ENCODE data around the gene SPRY2.

SPRY2 gene

DNA sequence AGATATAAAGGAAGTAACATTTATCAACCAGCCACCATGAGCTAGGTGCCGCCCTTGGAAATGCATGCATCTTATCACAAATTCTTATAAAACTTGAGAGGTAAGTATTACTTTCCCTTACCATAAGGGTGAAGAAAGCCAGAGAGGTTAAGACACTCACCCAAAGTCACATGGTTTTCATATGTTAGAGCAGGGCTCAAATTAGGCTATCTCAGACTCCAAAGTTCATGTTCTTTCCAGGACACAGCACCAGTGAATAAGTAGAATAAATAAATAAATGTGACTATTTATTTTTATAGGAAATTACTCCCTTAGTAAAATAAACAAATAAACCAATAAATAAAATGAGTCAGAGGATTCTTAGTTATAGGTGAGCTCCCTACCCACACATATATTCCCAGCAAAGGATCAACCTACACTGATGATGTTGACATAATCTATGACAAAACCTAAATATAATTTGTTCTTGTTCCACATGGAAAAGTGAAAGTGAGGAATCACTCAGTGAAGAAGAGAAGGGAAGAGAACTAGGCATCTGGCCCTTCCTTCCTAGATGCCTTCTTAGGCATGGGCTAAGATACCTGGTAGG lies 27.2 kb downstream of the SPRY2 start:
- no peak for DNase-seq (ENCODE audit: low spot score)

DNA sequence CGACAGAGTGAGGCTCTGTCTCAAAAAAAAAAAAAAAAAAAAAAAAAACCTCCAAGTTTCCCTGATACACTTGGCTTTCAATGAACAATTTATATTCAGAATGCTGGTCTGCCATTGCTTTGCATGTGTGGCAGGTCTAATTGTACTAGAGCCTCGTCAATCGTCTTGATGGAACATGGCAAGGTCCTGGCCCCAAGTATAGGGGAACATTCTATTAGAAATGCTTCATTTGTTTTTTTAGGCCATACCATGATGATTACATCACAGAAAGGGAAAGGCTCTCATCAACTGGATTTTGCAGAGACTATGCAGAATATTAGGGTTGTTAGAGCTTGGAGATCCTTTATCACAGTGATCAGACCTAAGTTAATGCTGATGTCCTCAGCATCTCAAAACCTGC lies 28.0 kb downstream of the SPRY2 start:
- DNase-seq (ENCODE audit: low spot score) = no peak

DNA sequence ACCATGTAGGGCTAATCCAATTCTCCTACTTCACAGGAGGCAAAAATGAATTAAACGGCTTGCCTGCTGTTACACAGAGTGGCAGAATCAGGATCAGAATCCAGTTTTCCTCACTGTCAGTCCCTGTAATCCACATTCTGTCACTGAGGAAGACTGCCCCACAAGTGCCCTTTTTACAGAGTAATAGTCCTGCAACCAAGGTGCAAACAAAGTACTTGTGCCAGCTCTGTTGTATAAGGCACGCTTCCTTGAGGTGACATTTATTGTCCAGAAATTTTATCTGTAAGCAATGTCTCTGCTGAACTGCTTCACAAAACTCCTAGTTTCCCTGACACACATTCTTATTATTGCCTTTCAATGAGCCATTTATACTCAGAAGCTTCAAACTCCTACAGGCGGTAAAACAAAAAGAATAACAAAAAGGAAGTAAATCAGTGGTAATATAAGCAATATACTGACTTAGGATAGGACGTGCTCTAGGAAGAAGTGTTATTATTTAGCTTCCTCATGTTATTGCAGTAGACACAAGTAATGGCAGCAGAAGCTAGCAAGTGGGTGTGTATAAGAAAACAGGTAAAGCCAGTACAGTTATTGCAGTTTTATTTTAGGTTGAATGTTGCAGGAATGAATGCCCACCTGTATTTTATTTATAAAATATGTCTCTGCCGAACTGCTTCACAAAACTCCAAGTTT lies 28.8 kb downstream of the SPRY2 start:
- no peak for DNase-seq (ENCODE audit: low spot score)

DNA sequence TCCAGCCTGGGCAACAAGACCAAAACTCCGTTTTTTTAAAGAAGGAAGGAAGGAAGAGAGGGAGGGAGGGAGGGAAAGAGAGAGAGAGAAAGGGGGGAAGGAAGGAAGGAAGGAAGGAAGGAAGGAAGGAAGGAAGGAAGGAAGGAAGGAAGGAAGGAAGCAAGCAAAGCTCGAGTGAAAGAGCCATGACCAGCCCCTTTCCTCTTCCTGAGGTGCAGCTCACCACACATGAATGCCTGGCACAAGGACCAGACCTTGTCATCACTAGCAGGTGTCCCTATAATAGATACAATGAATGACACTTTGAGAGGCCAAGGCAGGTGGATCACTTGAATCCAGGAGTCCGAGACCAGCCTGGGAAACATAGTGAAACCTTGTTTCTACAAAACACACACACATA lies 31.0 kb downstream of the SPRY2 start:
- DNase-seq (ENCODE audit: low spot score) = no peak

DNA sequence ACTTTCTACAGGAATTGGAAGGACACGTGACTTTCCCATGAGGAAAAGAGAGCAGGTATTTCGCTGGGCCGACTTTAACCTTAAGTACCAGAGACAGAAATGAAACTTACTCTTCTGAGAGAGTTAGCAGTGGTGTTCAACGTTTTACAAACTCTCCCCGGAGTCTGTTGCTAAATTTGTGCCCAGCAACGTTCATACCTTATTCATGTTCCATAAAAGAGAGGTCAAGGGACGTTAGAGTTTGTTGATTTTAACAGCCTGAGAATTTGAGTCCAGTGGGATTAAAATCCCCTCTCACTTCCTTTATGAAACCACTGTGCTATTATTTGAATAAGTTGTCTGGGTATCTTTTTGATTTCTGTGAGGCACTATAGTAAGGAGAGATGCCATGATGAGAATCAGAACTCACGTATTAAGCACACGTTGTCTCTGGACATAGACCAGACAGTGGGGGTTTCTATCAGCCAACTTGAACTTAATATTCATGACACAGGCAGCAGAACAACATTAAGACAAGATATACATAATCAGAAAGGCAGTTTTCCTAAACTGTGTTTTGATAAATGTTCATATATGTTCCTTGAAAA lies 33.4 kb downstream of the SPRY2 start:
- DNase-seq (ENCODE audit: low spot score) = no peak

DNA sequence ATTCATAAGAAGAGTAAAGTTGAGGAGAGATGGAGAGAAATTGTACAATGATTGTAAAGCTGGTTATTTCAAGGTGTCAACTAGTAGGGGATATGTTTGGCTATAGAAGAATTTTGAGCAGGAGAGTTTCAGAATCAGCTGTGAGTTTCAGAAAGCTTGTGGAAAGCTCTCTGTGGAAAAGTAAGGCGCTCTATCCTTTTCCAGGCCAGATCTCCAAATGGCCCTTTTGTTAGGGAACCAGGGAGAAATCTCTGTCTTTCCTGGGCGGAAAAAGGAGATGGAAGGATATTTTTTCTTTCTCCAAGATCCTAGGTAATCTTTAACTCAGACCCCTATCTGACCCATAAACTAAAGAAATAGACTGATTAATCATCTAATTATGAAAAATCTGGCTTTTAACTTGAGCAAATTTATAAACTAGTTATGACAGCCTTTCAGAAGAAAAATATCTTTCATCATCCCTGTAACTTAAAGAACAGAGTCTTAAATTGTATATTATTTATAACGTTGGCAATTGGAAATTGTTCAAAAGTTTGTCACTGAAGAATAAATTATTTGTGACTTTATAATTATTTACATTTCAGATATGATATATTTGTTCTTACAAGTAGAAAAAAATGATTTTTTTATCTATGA lies 34.5 kb downstream of the SPRY2 start:
- DNase-seq (ENCODE audit: low spot score) = no peak

DNA sequence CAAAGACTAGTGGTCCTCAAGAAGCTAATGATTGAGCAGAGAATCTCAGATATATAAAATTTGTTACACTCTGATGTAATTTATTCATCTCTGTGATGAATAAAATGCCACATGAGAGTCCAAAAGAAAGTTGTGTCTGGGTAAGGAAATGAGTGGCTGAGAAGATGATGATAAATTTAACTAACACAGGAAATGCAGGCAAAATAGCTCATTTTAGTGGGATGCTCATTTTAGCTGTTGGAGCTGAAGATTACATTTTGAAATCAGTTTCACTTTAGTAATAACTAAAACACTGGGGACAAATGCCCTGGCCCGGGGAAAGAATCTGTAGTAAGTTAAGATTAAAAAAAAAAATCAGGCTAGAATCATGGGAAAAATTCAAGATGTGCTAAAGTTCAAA lies 35.2 kb downstream of the SPRY2 start:
- no peak for DNase-seq (ENCODE audit: low spot score)

DNA sequence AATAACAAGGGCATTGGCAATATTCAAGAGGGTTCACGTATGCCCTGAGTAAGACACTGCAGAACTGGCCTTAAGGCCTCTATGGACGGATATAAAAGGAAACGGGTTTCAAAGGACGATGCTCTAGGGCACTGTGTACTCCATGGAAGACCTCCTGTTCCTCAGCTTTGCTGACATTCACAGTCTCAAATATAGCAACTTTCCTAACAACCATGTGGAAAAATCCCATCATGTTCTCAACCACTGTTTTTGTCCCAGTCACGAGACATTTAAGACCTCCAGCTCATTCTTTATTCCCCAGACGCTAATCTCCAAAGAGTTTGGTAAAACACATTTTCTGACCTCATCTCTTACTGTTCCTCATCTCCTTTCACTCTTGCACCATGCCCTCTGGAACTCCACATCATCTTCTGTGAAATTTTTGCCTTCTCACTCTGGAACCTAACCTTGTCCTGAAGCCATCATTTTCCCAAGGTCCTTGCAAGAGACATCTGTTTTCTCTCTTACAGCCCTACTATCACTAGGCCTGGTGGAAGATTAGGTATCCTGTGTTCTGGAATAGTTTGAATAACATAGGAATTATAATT lies 37.6 kb downstream of the SPRY2 start:
- DNase-seq (ENCODE audit: low spot score) = no peak

DNA sequence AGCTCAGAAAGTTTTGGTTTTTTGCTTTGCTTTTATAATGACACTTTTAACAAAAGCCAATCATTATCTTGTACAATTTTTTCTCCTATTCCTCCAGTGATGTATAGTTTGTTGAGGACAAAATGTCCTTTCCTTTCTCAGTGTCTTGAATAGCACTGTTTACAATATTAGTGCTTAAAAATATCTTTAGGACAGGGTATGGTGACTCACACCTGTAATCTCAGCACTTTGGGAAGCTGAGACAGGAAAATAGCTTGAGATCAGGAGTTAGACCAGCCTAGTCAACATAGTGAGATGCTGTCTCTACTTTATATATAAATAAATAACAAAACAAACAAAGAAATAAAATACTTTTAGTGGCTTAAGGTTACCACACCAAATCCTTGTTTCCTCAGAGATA lies 41.9 kb downstream of the SPRY2 start:
- no peak for DNase-seq (ENCODE audit: low spot score)

DNA sequence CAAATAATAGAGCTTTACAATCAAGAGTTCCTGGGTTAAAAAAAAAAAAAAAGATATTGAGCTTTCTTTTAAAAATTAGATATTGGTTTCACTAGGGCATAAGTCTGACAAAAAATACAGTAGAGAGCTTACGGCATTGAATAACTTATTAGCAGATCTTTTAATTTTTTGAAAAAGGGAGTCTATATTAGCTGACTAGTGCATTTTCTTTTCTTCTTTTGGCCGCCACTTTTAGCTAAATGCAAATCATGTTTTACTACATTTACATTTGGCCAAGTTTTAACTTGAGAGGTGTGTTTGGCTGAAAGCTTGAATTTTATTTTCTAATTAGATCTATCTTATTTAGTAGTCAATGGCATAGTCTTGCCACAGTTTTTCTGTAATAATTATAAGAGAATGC lies 43.4 kb downstream of the SPRY2 start:
- no peak for DNase-seq (ENCODE audit: low spot score)

DNA sequence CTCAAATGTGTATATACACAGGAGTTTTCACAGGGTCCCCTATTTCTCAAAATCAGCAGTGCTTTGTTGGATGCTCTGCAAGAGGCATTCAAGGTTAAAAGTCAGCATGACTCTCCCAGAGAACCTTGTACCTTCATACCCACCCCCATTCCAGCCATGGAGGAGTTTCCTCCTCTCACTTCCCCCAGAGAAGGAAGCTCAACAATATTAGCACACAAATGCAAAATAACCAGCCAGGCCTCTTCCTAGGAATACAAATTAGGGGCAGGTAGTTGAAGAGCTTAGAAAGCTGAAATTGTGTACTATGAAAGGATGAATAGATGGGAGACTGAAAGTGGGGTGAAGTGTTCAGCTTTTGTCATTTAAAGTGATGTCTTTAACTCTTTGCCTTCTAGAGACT lies 43.8 kb downstream of the SPRY2 start:
- no peak for DNase-seq (ENCODE audit: low spot score)

DNA sequence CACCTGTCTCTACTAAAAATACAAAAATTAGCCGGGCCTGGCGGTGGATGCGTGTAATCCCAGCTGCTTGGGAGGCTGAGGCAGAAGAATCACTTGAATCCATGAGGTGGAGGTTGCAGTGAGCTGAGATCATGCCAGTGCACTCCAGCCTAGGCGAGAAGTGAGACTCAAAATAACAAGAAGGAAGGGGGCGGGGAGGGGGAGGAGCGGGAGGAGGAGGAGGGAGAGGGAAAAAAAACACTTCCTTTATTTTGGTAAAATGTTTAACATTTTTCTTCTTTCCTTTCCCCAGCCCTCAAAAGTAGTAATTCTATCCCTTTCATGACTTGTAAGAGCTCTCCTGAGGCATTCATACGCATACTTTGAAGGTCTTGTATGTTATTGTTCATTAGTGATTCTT lies 44.3 kb downstream of the SPRY2 start:
- no peak for DNase-seq (ENCODE audit: low spot score)

DNA sequence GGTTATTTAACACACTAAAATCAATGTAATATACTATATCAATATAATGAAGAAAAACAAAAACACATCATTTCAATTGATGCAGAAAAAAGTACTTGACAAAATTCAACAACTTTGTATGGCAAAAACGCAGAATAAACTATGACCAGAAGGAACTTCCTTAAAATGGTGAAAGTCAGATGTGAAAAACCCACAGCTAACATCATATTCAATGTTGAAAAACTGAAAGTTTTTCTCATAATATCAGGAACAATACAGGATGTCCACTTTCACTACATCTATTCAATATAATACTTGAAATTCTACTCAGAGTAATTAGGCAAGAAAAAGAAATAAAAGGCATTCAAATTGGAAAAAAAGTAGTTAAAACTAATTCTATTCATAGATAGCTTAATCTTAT lies 50.3 kb downstream of the SPRY2 start:
- DNase-seq (ENCODE audit: low spot score) = no peak

Data from ecto neural progenitor cell (in vitro differentiated cells).